Fibroblast of mammary gland (primary cell): Measurements from ENCODE around the gene BNC2.
A peak's percentile ranks its signal among the peaks of the same experiment; 100 is the strongest.

Experiments used
- DNase-seq: peaks from one replicate; pipeline ENCODE4 v3.0.0-alpha.2; 2010; ENCODE audit warnings: low read depth
- H3K4me3 ChIP-seq: 2 replicates; pipeline ENCODE4 v1.5.1; 2011; ENCODE audit warnings: low read depth, mild to moderate bottlenecking, low read length, moderate library complexity; ENCODE audit not compliant: control insufficient read depth
- TF ChIP-seq, protein P1 (sequence below): conservative IDR thresholded peaks from 2 replicates; pipeline ENCODE4 v1.5.1; 2011; ENCODE audit warnings: low read depth, low read length, inconsistent platforms; ENCODE audit not compliant: control insufficient read depth, insufficient read depth

BNC2 gene

DNA sequence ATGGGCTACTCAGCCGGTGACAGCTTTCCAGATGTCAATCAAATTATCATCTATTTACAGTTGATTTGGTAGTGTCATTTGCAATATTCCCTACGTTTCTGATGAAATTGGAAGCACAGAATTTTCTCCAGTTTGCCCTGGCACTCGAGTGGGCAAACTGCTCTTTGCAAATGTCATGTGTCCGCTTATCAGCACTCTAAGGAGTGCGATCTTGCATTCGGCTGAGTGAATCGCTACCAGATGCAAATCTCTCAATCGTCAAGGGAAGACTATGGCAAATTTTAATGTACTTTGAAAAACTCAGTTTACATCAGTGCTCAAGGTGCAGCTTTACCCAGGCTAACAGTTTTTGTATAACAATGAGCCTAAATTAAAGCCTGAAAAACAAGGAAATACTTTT is 66.8 kb downstream of the BNC2 start:
- TF ChIP-seq, protein P1, sequence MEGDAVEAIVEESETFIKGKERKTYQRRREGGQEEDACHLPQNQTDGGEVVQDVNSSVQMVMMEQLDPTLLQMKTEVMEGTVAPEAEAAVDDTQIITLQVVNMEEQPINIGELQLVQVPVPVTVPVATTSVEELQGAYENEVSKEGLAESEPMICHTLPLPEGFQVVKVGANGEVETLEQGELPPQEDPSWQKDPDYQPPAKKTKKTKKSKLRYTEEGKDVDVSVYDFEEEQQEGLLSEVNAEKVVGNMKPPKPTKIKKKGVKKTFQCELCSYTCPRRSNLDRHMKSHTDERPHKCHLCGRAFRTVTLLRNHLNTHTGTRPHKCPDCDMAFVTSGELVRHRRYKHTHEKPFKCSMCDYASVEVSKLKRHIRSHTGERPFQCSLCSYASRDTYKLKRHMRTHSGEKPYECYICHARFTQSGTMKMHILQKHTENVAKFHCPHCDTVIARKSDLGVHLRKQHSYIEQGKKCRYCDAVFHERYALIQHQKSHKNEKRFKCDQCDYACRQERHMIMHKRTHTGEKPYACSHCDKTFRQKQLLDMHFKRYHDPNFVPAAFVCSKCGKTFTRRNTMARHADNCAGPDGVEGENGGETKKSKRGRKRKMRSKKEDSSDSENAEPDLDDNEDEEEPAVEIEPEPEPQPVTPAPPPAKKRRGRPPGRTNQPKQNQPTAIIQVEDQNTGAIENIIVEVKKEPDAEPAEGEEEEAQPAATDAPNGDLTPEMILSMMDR = no peak

DNA sequence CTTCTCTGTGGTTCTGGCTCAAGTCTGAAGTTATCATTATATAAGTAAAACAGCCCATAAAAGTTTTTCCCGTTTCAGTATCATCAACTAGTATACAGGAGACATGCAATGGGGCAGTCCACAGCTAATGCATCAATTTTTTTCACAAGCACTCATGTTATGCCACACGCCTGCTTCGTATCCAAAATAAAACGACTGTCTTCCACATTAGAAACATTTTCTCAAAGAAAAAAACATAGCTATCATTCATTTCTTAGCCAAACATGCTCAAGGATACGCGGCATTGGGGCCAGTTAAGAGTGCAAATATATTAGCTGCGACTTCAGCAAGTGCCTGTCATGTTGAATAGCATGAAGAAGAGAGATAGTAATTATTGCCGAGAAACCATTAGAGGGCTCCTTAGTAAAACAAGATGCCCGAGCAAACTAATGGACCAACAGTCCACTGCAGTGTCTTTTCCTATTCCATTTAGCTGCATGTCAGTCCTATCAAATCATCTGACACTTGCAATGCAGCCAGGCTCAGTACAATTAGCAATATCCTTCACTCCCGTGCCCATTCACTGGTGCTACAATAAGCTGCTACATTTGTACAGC is 68.5 kb downstream of the BNC2 start:
- TF ChIP-seq, protein P1 = no peak
- no peak for DNase-seq
- H3K4me3 ChIP-seq = no peak overlapping the region

More for the DNA sequence above, 66.8 kb downstream of the BNC2 start:
- no peak for DNase-seq
- no peak overlapping the region for H3K4me3 ChIP-seq

DNA sequence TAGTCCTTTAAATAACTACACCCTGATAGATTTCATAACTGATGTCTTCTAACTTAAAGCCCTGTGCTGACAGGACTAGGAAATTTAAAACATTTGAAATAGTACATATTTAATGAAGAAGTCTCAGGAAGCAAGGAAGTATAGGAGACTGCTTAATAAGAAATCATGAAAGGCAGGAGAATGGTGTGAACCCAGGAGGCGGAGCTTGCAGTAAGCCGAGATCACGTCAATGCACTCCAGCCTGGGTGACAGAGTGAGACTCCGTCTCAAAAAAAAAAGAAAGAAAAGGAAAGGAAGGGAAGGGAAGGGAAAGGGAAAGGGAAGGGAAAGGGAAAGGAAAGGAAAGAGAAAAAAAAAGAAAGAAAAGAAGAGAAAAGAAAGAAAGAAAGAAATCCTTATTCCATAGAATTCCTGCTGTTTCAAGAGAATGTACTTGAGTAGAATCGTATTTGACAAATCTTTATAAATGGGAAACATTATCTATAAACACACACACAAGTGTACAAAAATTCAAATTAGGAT is 74.1 kb downstream of the BNC2 start:
- H3K4me3 ChIP-seq = no peak overlapping the region
- TF ChIP-seq, protein P1 = no peak
- no peak for DNase-seq

DNA sequence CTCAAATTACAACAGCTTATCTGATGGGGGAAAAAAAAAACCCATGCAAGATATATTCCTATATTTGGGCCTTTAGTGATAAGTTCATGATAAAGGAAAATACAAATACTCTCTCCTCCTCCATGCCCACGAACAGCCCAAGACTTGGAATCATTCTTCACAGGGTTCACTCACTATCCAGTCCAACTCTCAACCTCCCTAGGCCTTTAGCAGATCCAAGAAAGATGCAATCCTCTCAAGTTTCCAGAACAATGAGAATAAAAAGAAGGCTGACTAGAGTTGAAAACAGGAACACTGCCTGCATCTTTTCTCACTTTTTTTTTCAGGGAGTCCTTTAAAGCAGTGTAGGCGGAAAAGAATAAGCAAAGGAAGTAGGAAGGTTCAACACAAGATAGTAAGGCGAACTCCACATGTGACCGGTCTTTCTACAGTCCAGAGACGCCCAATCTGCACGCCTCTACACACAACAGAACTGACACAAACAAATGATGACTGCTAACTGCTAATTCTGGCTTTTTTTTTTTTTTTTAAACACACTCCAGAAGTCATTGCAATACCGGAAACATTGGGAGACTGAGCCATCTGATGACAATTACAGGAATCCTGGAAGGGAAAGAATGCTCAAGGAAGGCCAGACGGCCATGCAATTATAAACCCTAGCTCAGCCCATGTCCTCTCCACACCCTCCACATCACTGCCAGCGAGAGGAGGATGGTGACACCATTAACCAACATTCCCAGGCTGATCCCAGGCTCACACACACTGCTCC is 75.4 kb downstream of the BNC2 start:
- TF ChIP-seq, protein P1 = no peak
- H3K4me3 ChIP-seq = no peak overlapping the region
- DNase-seq = peak; percentile 92

DNA sequence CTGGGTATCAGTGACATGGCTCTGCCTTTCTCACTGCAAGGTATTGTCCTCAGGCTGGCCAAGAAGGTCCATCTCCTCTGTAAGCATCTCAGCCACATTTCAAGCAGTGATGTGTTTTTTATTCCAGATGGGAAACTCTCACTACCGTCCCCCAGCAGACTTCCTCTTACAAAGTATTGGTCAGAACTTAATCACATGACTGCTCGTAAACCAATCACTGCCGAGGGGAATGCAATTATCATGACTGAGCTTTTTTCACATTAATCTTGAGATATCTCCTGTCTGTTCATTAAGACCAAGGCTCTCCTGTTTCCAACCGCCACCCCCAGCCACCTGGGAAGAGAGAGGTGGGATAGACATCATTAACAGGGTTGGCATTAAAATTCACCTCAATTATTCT is 76.4 kb downstream of the BNC2 start:
- no peak overlapping the region for H3K4me3 ChIP-seq
- DNase-seq = no peak
- TF ChIP-seq, protein P1 = no peak

DNA sequence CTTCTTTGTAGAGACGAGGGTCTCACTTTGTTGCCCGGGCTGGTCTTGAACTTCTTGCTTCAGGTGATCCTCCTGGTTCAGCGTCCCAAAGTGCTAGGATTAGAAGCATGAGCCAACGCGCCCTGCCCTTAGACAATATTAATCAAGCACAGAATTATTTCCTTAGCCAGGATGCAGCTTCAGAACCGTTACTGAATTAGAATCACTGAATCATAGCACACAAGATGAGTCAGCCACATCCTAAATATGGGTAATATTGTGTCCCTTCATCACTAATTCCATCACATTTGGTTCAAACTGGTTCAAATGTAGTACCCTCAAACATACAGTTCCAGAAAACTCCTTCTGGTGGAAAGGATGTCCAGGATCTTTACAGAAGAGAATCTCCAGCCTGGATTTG is 82.7 kb downstream of the BNC2 start:
- TF ChIP-seq, protein P1 = no peak
- DNase-seq = peak; percentile 79
- no peak overlapping the region for H3K4me3 ChIP-seq
